ENCODE measurements around the gene RASAL1. TPM values are rescaled to one million over a fixed set of nuclear protein-coding genes. Genes with fewer than 3 reads are reported as not detected.

Gene RASAL1
- total RNA-seq, 1 experiment from 2014 or later, result not detected

DNA sequence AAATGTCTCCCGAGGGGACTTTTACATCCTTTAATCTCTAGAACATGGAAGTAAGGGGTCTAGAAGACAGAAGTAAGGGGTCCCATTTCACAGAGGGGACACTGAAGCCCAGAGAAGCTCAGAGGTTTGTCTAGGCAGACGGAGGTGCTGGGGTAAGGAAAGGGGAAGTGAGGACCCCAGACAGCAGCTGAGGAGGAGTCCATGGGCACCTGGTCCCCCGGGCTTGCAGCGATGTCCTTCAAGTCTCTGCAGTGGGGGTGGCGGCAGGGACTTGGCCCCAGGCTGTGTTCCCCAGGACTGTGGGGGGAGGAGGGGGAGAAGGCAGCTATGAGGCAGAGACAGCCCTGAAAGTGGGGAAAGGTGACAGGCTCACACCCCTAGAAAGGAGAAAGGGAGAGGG, 48.4 kb downstream of the RASAL1 start:
- Histone ChIP-seq H3K36me3 (ENCODE audit: control insufficient read depth, insufficient read depth, low read length) (no peaks in the 10 kb centered on the region), H3K27me3 (replicated peaks; ENCODE audit: control insufficient read depth, insufficient read depth, low read length) (no peaks in the 10 kb centered on the region; the same call in 1 of the 2 replicates), H3K9me3 (no peaks in the 10 kb centered on the region), H3K4me3 (ENCODE audit: low read depth, low read length) (no peak overlapping the region), H3K4me1 (no peaks in the 10 kb centered on the region)
- Mint-ChIP-seq H3K27me3 (ENCODE audit: insufficient read depth, unreplicated experiment) (peaks cover 15% of the 10 kb centered on the region), H3K9me3 (ENCODE audit: unreplicated experiment) (no peaks in the 10 kb centered on the region), H3K36me3 (ENCODE audit: insufficient read depth, unreplicated experiment) (no peaks in the 10 kb centered on the region), H3K4me1 (ENCODE audit: low read depth, unreplicated experiment) (peaks cover 6% of the 10 kb centered on the region), H3K4me3 (ENCODE audit: unreplicated experiment) (no peak overlapping the region), H3K27ac (ENCODE audit: unreplicated experiment) (no peak overlapping the region)
- intact Hi-C loops (cut with micrococcal nuclease; ENCODE audit: unreplicated experiment), result no loop called here
- ChIA-PET POLR2A (no interaction called here), CTCF (no interaction called here)
- no peak for DNase-seq
- TF ChIP-seq, protein P1, sequence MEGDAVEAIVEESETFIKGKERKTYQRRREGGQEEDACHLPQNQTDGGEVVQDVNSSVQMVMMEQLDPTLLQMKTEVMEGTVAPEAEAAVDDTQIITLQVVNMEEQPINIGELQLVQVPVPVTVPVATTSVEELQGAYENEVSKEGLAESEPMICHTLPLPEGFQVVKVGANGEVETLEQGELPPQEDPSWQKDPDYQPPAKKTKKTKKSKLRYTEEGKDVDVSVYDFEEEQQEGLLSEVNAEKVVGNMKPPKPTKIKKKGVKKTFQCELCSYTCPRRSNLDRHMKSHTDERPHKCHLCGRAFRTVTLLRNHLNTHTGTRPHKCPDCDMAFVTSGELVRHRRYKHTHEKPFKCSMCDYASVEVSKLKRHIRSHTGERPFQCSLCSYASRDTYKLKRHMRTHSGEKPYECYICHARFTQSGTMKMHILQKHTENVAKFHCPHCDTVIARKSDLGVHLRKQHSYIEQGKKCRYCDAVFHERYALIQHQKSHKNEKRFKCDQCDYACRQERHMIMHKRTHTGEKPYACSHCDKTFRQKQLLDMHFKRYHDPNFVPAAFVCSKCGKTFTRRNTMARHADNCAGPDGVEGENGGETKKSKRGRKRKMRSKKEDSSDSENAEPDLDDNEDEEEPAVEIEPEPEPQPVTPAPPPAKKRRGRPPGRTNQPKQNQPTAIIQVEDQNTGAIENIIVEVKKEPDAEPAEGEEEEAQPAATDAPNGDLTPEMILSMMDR (IDR thresholded peaks at IDR 0.05; ENCODE audit: insufficient read depth in 1 of 2, low read depth in 1 of 2, low read length in 1 of 2, severe bottlenecking in 1 of 2, unreplicated experiment in 1 of 2), result no peak
- BruUV-seq (replicated peaks), result no TSS peak

DNA sequence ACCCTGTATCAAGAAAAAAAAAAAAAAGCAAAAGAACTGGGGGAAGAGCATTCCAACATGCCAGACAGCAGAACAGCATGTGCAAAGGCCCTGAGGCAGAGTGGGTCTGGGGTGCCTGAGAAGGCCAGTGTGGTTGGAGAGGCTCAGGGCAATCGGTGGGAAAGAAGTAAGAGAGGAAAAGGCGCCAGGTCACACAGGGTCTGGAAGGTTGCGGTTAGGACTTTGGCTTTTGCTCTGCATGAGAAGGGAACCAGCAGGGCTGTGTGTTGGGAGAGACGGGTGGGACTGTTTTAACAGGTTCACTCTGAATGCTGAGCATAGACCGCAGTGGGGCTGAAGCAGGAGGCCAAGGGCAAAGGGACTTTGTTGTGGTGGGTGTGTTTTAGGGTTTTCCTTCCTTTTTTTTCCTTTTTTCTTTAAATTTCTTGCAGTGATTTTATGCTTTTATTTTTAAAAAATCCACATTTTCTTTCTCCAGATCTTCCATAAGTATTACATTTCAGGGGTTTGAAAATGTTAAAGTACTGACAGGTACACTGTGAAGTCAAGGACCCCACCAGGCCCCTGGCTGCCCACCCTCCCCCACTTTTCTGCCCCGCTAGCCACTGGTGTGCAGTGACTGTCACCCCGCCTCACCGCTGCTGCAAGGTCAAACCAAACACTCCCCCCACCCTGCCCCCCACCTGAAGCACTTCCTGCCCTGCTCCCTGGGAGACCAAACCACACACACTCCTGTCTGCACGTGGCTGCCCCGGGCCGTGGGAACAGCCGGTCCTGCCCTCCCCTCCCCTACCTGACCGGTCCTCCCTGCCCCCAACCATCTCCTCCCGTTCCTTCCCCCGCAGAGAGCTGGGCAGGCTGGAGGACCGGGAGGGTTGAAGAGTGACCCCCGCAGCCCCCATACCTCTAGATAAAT, 49.1 kb downstream of the RASAL1 start:
- Mint-ChIP-seq H3K27ac (ENCODE audit: unreplicated experiment) (no peak overlapping the region), H3K4me3 (ENCODE audit: unreplicated experiment) (no peak overlapping the region), H3K36me3 (ENCODE audit: insufficient read depth, unreplicated experiment) (no peaks in the 10 kb centered on the region), H3K9me3 (ENCODE audit: unreplicated experiment) (no peaks in the 10 kb centered on the region), H3K4me1 (ENCODE audit: low read depth, unreplicated experiment) (peaks cover 6% of the 10 kb centered on the region), H3K27me3 (ENCODE audit: insufficient read depth, unreplicated experiment) (peaks cover 16% of the 10 kb centered on the region)
- intact Hi-C loops (cut with micrococcal nuclease; ENCODE audit: unreplicated experiment), result no loop called here
- ChIA-PET CTCF (no interaction called here), POLR2A (no interaction called here)
- no peak for DNase-seq
- BruUV-seq (replicated peaks), result no TSS peak
- Histone ChIP-seq H3K4me3 (ENCODE audit: low read depth, low read length) (no peak overlapping the region), H3K27me3 (replicated peaks; ENCODE audit: control insufficient read depth, insufficient read depth, low read length) (no peaks in the 10 kb centered on the region; the same call in 1 of the 2 replicates), H3K4me1 (no peaks in the 10 kb centered on the region), H3K9me3 (no peaks in the 10 kb centered on the region), H3K36me3 (ENCODE audit: control insufficient read depth, insufficient read depth, low read length) (no peaks in the 10 kb centered on the region)
- TF ChIP-seq, protein P1 (IDR thresholded peaks at IDR 0.05; ENCODE audit: insufficient read depth in 1 of 2, low read depth in 1 of 2, low read length in 1 of 2, severe bottlenecking in 1 of 2, unreplicated experiment in 1 of 2), result no peak

DNA sequence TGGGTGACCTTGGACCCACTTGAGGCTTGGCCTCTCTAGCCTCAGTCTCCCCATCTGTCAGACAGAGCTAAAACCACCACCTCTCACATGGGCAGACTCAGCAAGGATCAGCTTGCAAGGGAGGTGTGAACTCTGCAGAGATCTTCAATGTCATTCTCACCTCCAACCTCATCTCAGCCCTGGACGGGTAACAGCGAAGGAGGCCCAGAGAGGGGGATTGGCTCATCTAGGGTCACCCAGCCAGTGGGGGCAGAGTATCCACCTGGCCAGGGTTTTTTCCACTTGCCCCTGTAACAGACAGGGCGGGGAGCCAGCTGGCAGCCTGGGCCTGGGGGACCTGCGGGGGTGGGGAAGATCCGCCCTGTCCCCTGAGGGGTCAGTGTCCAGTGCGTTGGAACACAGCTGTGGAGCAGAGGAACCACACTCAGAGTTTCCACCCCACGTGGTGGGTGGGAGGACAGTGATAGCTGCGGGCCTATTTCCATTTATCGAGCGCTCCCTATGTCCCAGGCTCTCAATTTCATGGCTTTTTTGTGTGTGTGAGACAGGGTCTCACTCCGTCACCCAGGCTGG, 51.6 kb downstream of the RASAL1 start:
- Histone ChIP-seq H3K4me1 (no peaks in the 10 kb centered on the region), H3K9me3 (no peaks in the 10 kb centered on the region), H3K27me3 (replicated peaks; ENCODE audit: control insufficient read depth, insufficient read depth, low read length) (no peaks in the 10 kb centered on the region), H3K4me3 (ENCODE audit: low read depth, low read length) (no peak overlapping the region), H3K36me3 (ENCODE audit: control insufficient read depth, insufficient read depth, low read length) (no peaks in the 10 kb centered on the region)
- DNase-seq, result no peak
- Mint-ChIP-seq H3K9me3 (ENCODE audit: unreplicated experiment) (no peaks in the 10 kb centered on the region), H3K27me3 (ENCODE audit: insufficient read depth, unreplicated experiment) (peaks cover 9% of the 10 kb centered on the region), H3K4me3 (ENCODE audit: unreplicated experiment) (no peak overlapping the region), H3K4me1 (ENCODE audit: low read depth, unreplicated experiment) (peaks cover 6% of the 10 kb centered on the region), H3K36me3 (ENCODE audit: insufficient read depth, unreplicated experiment) (no peaks in the 10 kb centered on the region), H3K27ac (ENCODE audit: unreplicated experiment) (no peak overlapping the region)
- no TSS peak for BruUV-seq (replicated peaks)
- intact Hi-C loops (cut with micrococcal nuclease; ENCODE audit: unreplicated experiment), result no loop called here
- TF ChIP-seq, protein P1 (IDR thresholded peaks at IDR 0.05; ENCODE audit: insufficient read depth in 1 of 2, low read depth in 1 of 2, low read length in 1 of 2, severe bottlenecking in 1 of 2, unreplicated experiment in 1 of 2), result no peak
- ChIA-PET CTCF (no interaction called here), POLR2A (no interaction called here)

Data from Caco-2 (cell line).